ENCODE results near the gene AGPS. TPM values are rescaled to one million over a fixed set of nuclear protein-coding genes. Genes with fewer than 3 reads are reported as not detected.

The AGPS gene
- total and polyA plus RNA-seq, 10 of the 15 experiments (the other 5 are each of a cell fraction or from before 2014, with no cell fraction given) = 7.9 to 54.2 (median 38.7) TPM

DNA sequence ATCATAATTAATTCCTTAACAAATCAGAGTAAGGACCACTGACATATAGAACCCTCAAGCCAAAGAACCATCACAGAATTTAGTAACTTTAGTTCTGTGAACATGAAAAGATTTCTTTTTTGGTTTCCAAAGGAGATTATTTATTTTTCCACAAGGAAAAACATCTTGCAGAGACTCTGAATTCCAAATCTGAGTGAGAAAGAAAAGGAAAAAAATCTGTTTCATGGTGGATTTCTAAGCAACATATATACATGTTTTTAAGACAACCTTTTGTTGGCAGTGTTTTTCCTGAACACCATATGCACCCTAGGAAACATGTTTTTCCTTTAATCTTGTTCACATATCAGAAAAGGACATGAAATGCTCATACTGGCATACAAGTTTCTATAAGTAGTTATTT lies 149.8 kb downstream of the AGPS start:
- Histone ChIP-seq H3K4me2 (ENCODE audit: control insufficient read depth, insufficient read depth) (no peak overlapping the region), H2AFZ (ENCODE audit: control insufficient read depth, low read depth, low read length) (no peak overlapping the region), H3K9ac (ENCODE audit: control insufficient read depth, insufficient read depth, low read length) (no peak overlapping the region), H3K79me2 (ENCODE audit: control insufficient read depth, insufficient read depth, low read length) (no peaks in the 10 kb centered on the region), H3K4me1 (ENCODE audit: control insufficient read depth, insufficient read depth, low read length) (peaks cover 28% of the 10 kb centered on the region), H4K20me1 (ENCODE audit: control insufficient read depth, insufficient read depth) (no peaks in the 10 kb centered on the region), H3K4me3 (no peak overlapping the region), H3K9me3 (replicated peaks; ENCODE audit: control insufficient read depth, insufficient read depth, low read length) (peaks cover 3% of the 10 kb centered on the region; the same call in 1 of the 3 replicates), H3K27me3 (replicated peaks in 1 of 2; ENCODE audit: control insufficient read depth in 2 of 2, insufficient read depth in 2 of 2, low read length in 1 of 2) (no peaks in the 10 kb centered on the region), H3K27ac (ENCODE audit: control insufficient read depth, insufficient read depth) (no peak overlapping the region), H3K36me3 (ENCODE audit: control insufficient read depth in 2 of 2, insufficient read depth in 2 of 2, low read length in 1 of 2) (no peaks in the 10 kb centered on the region; a peak in 1 of 4 replicates)
- in situ Hi-C loops (cut with MboI) = no loop called here
- FAIRE-seq (no peak), ATAC-seq (no peak), DNase-seq (ENCODE audit: low read depth, low spot score) (no peak)
- intact Hi-C loops (cut with micrococcal nuclease; ENCODE audit: unreplicated experiment) = no loop called here
- RAD21 ChIA-PET (ENCODE audit: unreplicated experiment) = no interaction called here
- POLR2A ChIA-PET = interaction anchor here (1.1 kb wide), 1 partner anchor 193 kb away, joined by 3 read pairs; no protein-coding TSS in a partner anchor
- BruUV-seq (replicated peaks) = no TSS peak
- CTCF ChIA-PET = no interaction called here
- SMC1A ChIA-PET (ENCODE audit: uncharacterized antibody, unreplicated experiment) = interaction anchor here (0.8 to 1.9 kb wide), 3 partner anchors 9 to 153 kb away, joined by 3 to 7 read pairs (median 4); no protein-coding TSS in a partner anchor
- no peak for TF ChIP-seq JUNB (IDR thresholded peaks at IDR 0.05)

DNA sequence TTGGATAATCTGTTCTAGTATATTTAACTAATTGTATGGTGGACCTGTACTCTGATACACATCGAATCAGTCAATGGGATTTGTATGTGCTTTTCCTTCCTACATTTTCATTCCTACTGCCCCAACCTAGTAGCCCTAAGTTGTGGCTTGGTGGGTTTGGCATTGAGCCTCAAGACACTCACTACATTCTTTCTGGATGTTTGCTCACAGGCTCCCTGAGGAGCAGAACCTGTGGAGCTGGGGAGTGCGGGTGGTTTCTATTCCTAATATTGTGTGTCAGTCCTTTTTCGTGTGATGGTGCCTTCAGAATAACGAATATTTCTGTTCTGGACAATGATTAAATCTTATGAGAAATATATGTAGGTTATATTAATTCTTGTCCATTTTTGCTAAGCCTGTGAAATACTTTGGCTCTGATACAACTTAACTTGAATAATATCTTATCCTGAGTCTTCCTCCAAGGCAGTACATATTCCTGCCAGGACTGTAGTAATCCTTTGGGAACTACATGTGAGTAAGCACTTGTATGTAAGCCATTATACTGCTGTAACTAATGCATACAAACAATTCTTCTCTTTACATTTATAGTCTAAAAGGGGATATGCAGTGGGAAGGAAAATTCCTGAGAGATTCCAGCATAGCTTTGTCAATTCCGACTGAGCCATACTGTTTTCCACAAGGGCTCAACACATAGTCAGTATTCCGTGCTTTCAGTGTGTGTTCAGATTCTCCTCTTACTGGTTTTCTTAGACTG lies 150.6 kb downstream of the AGPS start:
- CTCF ChIA-PET = no interaction called here
- H3K4me1 ChIP-seq (ENCODE audit: control insufficient read depth, insufficient read depth, low read length) = peaks cover 36% of the 10 kb centered on the region
- RAD21 ChIA-PET (ENCODE audit: unreplicated experiment) = no interaction called here
- H2AFZ ChIP-seq (ENCODE audit: control insufficient read depth, low read depth, low read length) = no peak overlapping the region
- no peak overlapping the region for H3K27ac ChIP-seq (ENCODE audit: control insufficient read depth, insufficient read depth)
- ATAC-seq (no peak), FAIRE-seq (no peak), DNase-seq (ENCODE audit: low read depth, low spot score) (no peak)
- H3K4me3 ChIP-seq = no peak overlapping the region
- no peaks in the 10 kb centered on the region for H3K79me2 ChIP-seq (ENCODE audit: control insufficient read depth, insufficient read depth, low read length)
- peaks cover 3% of the 10 kb centered on the region; the same call in 1 of the 3 replicates for H3K9me3 ChIP-seq (replicated peaks; ENCODE audit: control insufficient read depth, insufficient read depth, low read length)
- H3K4me2 ChIP-seq (ENCODE audit: control insufficient read depth, insufficient read depth) = no peak overlapping the region
- POLR2A ChIA-PET = interaction anchor here (1.1 kb wide), 1 partner anchor 11 kb away, joined by 3 read pairs; no protein-coding TSS in a partner anchor
- in situ Hi-C loops (cut with MboI) (no loop called here), intact Hi-C loops (cut with micrococcal nuclease; ENCODE audit: unreplicated experiment) (no loop called here)
- H3K36me3 ChIP-seq (ENCODE audit: control insufficient read depth in 2 of 2, insufficient read depth in 2 of 2, low read length in 1 of 2) = no peaks in the 10 kb centered on the region; a peak in 1 of 4 replicates
- no peaks in the 10 kb centered on the region for H3K27me3 ChIP-seq (replicated peaks in 1 of 2; ENCODE audit: control insufficient read depth in 2 of 2, insufficient read depth in 2 of 2, low read length in 1 of 2)
- H4K20me1 ChIP-seq (ENCODE audit: control insufficient read depth, insufficient read depth) = no peaks in the 10 kb centered on the region
- 98% methylated on average over 6 of the region's 6 CpGs for WGBS (ENCODE audit: insufficient coverage, insufficient replicate concordance, low lambda C conversion rate, missing lambda C conversion rate)
- H3K9ac ChIP-seq (ENCODE audit: control insufficient read depth, insufficient read depth, low read length) = no peak overlapping the region
- SMC1A ChIA-PET (ENCODE audit: uncharacterized antibody, unreplicated experiment) = interaction anchor here (0.8 to 1.5 kb wide), 2 partner anchors 10 to 153 kb away, joined by 3 read pairs; no protein-coding TSS in a partner anchor
- BruUV-seq (replicated peaks) = no TSS peak
- TF ChIP-seq, protein P1, sequence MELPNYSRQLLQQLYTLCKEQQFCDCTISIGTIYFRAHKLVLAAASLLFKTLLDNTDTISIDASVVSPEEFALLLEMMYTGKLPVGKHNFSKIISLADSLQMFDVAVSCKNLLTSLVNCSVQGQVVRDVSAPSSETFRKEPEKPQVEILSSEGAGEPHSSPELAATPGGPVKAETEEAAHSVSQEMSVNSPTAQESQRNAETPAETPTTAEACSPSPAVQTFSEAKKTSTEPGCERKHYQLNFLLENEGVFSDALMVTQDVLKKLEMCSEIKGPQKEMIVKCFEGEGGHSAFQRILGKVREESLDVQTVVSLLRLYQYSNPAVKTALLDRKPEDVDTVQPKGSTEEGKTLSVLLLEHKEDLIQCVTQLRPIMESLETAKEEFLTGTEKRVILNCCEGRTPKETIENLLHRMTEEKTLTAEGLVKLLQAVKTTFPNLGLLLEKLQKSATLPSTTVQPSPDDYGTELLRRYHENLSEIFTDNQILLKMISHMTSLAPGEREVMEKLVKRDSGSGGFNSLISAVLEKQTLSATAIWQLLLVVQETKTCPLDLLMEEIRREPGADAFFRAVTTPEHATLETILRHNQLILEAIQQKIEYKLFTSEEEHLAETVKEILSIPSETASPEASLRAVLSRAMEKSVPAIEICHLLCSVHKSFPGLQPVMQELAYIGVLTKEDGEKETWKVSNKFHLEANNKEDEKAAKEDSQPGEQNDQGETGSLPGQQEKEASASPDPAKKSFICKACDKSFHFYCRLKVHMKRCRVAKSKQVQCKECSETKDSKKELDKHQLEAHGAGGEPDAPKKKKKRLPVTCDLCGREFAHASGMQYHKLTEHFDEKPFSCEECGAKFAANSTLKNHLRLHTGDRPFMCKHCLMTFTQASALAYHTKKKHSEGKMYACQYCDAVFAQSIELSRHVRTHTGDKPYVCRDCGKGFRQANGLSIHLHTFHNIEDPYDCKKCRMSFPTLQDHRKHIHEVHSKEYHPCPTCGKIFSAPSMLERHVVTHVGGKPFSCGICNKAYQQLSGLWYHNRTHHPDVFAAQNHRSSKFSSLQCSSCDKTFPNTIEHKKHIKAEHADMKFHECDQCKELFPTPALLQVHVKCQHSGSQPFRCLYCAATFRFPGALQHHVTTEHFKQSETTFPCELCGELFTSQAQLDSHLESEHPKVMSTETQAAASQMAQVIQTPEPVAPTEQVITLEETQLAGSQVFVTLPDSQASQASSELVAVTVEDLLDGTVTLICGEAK (IDR thresholded peaks at IDR 0.05; ENCODE audit: borderline replicate concordance) = no peak
- TF ChIP-seq ZBED1 (IDR thresholded peaks at IDR 0.05; ENCODE audit: borderline replicate concordance) (no peak), FOXK2 (IDR thresholded peaks at IDR 0.05) (no peak), STAT3 (IDR thresholded peaks at IDR 0.05; ENCODE audit: low read depth, low read length) (no peak), EP300 (IDR thresholded peaks at IDR 0.05; ENCODE audit: borderline replicate concordance in 1 of 2, control insufficient read depth in 1 of 2, low read depth in 2 of 2, low read length in 2 of 2) (no peak), LARP7 (IDR thresholded peaks at IDR 0.05) (no peak), STAT1 (conservative IDR thresholded peaks at IDR 0.05) (no peak)
- TF ChIP-seq, protein P2, sequence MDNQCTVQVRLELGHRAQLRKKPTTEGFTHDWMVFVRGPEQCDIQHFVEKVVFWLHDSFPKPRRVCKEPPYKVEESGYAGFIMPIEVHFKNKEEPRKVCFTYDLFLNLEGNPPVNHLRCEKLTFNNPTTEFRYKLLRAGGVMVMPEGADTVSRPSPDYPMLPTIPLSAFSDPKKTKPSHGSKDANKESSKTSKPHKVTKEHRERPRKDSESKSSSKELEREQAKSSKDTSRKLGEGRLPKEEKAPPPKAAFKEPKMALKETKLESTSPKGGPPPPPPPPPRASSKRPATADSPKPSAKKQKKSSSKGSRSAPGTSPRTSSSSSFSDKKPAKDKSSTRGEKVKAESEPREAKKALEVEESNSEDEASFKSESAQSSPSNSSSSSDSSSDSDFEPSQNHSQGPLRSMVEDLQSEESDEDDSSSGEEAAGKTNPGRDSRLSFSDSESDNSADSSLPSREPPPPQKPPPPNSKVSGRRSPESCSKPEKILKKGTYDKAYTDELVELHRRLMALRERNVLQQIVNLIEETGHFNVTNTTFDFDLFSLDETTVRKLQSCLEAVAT (IDR thresholded peaks at IDR 0.05) = no peak
